Measurements from ENCODE around the gene SLC9B1. TPM values are rescaled to one million over a fixed set of nuclear protein-coding genes. Genes with fewer than 3 reads are reported as not detected.

The SLC9B1 gene, protein sequence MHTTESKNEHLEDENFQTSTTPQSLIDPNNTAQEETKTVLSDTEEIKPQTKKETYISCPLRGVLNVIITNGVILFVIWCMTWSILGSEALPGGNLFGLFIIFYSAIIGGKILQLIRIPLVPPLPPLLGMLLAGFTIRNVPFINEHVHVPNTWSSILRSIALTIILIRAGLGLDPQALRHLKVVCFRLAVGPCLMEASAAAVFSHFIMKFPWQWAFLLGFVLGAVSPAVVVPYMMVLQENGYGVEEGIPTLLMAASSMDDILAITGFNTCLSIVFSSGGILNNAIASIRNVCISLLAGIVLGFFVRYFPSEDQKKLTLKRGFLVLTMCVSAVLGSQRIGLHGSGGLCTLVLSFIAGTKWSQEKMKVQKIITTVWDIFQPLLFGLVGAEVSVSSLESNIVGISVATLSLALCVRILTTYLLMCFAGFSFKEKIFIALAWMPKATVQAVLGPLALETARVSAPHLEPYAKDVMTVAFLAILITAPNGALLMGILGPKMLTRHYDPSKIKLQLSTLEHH
- 10 to 100 TPM in 1 of 6 donors, 1 to 10 TPM in 5; 1.7 to 12.5 (median 2.6) TPM for polyA plus RNA-seq (ENCODE audit: low read depth in 6 of 6)

DNA sequence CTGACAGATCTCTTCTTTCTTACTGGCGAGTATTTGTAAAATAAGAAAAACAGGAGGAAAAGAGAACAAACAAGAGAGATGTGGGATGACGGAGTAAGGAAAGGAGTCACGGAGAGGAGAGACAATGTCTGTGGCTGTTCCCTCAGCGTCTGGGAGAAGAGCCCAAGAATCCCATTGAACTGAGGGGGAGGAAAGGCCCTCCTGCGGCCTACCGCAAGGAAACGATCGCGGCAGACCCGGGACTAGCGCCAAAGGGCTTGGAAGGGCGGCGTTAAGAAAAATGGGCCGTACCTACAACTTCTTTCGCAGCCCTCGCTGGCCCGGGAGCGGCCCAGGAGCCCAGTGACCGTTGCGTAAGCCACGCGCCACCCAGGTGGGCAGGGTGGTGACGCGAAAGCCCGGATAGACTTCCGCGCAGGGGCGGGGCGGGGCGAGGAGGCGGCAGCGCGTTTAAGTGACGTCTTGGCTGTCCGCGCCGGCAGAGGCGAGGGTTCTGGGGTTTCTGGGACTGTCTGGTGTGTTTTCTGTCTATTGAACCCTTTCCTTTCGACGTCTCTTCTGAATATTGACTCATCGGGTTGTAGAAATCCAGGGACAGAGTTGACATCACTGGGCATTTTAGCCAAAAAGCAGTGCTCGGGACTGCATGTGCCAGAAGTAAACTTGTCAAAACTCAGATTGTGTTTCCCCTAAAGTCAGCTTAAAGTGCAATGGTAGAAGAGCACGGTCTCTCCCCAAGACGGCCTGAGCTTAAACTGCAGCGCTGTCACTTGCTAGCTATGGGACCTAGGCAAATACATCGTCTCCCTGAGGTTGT is at the start of gene SLC9B1:
SLC9B1 (minus strand) TSS at position 398 of the 817 bp plus-strand sequence. CDS start 27,994 bp downstream, outside the sequence.
- Mint-ChIP-seq H3K27ac (peak within 1 kb of the TSS in 1 of 6 donors; percentile 100), H3K27me3 (no peaks in the 10 kb centered on the region)

DNA sequence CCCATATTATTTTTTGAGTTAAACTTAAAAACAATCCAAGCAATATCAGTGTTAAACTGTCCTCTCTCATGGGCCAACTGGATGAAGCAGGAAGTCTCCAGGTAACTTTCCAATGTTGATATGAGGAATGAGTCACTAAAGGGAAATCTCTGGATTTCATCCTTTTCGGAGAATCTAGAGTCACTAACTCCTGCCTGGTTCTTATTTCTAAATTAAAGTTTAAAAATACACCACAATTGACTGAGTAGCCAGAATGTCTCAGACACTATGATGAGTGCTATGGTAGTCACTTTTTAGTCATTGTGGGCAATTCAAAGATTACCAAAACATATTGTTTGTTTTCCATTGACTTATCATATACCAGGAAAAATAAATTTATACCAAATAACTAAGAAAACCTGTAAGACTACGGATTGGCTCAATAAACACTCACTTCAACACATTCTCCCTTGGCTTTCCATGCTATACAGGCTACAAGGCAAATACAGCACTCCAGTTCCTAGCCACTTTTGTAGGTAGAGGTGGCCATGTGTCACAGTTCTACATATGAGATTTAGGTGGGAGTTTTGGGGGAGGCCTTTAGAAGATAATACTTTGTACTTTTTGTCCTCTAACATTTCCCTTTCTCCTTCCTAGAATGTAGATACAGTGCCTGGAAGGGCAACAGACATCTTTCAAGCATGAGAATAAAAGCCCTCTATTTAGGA is 48.5 kb upstream of the SLC9B1 start:
- Mint-ChIP-seq H3K4me3 (no peak overlapping the region), H3K4me1 (peaks cover 0 to 4% (median 0%) of the 10 kb centered on the region in 3 donors), H3K27me3 (no peaks in the 10 kb centered on the region), H3K36me3 (peaks cover 0 to 9% of the 10 kb centered on the region in 2 donors), H3K27ac (no peak overlapping the region), H3K9me3 (no peaks in the 10 kb centered on the region)
- ATAC-seq (ENCODE audit: low read depth in 2 of 2), result no peak
- no peak for DNase-seq

More for the DNA sequence above, at the start of gene SLC9B1:
- peaks cover 0 to 19% (median 14%) of the 10 kb centered on the region in 3 donors for H3K4me1 Mint-ChIP-seq
- H3K4me3 Mint-ChIP-seq, result peak within 1 kb of the TSS in 7 of 8 donors; percentile 88 to 100 (median 94)
- H3K36me3 Mint-ChIP-seq, result no peaks in the 10 kb centered on the region
- ATAC-seq (ENCODE audit: low read depth in 2 of 2), result peak; percentile 93
- peak; percentile 96 for DNase-seq
- H3K9me3 Mint-ChIP-seq, result no peaks in the 10 kb centered on the region

DNA sequence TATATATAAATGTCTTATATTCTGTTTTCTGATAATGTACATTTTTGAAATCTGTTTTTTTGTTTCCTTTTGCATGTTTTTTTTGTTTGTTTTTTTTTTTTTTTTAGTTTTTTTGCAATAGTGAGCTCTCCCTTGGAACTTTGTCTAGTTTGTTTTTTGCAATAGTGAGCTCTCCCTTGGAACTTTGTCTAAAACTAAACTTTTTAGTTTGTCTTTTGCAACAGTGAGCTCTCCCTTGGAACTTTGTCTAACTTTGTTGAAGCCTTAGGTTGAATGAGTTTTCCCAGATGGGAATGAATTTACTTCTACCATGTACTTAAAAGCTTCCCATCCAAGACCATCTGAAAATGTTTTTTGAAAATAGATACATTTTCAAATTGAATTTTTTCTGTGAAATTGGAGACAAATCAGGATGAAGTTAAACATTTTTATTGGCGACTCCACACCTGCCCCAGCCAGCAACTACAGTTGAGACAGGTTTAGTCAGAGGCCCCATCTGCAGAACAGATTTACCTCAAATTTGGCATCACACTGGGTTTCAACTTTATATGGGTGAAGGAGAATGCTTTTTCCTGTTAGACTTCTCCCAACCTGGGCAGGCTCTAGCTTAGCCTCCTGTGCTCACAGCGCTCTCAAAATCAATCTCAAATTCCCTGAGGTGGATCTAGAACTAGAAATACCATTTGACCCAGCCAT is 41.1 kb upstream of the SLC9B1 start:
- DNase-seq (no peak), ATAC-seq (ENCODE audit: low read depth in 2 of 2) (no peak)
- Mint-ChIP-seq H3K27ac (no peak overlapping the region), H3K9me3 (peaks cover 0 to 2% (median 0%) of the 10 kb centered on the region in 7 donors), H3K27me3 (no peaks in the 10 kb centered on the region), H3K4me3 (no peak overlapping the region), H3K36me3 (peaks cover 0 to 4% of the 10 kb centered on the region in 2 donors), H3K4me1 (no peaks in the 10 kb centered on the region)

DNA sequence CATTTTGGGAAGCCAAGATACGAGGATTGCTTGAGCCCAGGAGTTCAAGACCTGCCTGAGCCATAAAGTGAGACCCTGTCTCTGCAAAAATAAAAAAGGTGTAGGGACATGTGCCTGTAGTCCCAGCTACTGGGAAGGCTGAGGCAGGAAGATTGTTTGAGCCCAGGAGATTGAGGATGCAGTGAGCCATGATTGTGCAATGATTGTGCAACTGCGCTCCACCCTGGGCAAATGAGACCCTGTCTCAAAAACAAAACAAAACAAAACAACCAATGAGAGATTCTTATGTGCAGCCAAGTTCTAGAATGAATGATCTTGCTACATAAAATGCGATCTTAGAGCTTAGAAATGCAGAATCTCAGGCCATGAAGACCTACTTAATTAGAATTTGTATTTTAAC is 34.5 kb upstream of the SLC9B1 start:
- Mint-ChIP-seq H3K36me3 (peaks cover 0 to 2% of the 10 kb centered on the region in 2 donors), H3K27me3 (no peaks in the 10 kb centered on the region), H3K4me1 (no peaks in the 10 kb centered on the region), H3K27ac (no peak overlapping the region), H3K9me3 (peaks cover 0 to 2% (median 0%) of the 10 kb centered on the region in 7 donors), H3K4me3 (no peak overlapping the region)
- ATAC-seq (ENCODE audit: low read depth in 2 of 2) (no peak), DNase-seq (no peak)

DNA sequence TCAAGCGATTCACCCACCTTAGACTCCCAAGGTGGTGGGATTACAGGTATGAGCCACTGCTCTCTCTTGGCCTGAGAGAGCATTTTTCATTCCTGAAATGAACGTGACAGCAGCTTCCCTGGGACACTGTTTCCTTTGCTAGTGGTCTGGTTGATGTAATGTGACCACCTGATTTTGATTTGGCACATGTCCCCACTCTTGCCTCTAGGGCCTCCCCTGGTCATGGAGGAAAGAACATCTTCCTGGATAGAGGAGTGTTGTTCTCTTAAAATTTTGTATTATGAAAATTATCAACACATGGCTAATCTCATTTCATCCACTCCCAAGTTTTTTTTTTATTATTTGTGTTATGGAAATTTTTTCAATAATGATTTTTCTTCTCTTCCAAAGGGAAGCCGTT is 33.3 kb upstream of the SLC9B1 start:
- ATAC-seq (ENCODE audit: low read depth in 2 of 2), result no peak

GRCh38 chr4:103052145-103052544 is 32.6 kb upstream of the SLC9B1 start:
- peaks cover 0 to 2% (median 0%) of the 10 kb centered on the region in 7 donors for H3K9me3 Mint-ChIP-seq
- ATAC-seq (ENCODE audit: low read depth in 2 of 2), result no peak
- H3K27me3 Mint-ChIP-seq, result no peaks in the 10 kb centered on the region
- H3K4me1 Mint-ChIP-seq, result no peaks in the 10 kb centered on the region
- no peak overlapping the region for H3K27ac Mint-ChIP-seq
- no peak for DNase-seq
- peaks cover 0 to 13% of the 10 kb centered on the region in 2 donors for H3K36me3 Mint-ChIP-seq
- no peak overlapping the region for H3K4me3 Mint-ChIP-seq

More for the DNA sequence above, 33.3 kb upstream of the SLC9B1 start:
- Mint-ChIP-seq H3K27ac (peak overlapping the region in 1 of 6 donors; percentile 53), H3K4me1 (no peaks in the 10 kb centered on the region), H3K27me3 (no peaks in the 10 kb centered on the region), H3K4me3 (no peak overlapping the region), H3K36me3 (peaks cover 0 to 13% of the 10 kb centered on the region in 2 donors), H3K9me3 (peaks cover 0 to 2% (median 0%) of the 10 kb centered on the region in 7 donors)
- DNase-seq, result no peak

DNA sequence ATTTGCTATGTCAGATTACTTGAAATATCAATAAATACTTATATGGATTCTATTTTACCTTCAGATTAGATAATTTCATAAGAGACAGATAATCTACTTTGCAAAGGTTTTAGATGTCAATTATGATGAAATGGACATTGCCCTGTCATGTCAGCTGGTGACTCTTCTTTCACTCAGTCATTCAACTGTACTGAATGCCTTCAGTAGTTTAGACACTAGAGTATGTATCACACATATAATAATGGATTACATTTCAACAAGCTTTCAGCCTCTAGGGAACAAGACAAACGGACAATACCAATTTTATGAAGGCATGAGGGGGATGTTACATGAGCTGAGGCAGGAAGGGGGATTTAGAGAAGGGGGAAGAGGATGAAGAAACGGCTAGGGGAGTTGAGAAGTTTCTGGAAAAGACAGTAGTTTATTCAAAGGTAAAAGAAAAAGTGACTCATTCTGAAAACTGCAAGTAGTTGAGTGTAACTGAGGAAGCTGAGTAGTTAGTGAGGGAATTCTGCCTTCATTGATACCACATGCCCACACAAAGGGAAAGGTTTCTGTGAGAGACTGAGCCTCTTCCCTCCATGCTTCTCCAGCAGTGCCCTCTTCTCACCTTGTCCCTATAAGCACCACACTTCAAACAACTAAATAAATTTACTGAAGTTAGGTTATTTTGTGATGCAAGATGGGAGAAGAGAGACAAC is 31.4 kb upstream of the SLC9B1 start:
- ATAC-seq (ENCODE audit: low read depth in 2 of 2) (no peak), DNase-seq (no peak)
- no peaks in the 10 kb centered on the region for H3K27me3 Mint-ChIP-seq
- H3K9me3 Mint-ChIP-seq, result peaks cover 0 to under 1% (median 0%) of the 10 kb centered on the region in 7 donors
- peaks cover 0 to 13% of the 10 kb centered on the region in 2 donors for H3K36me3 Mint-ChIP-seq
- H3K27ac Mint-ChIP-seq, result peak overlapping the region in 4 of 6 donors; percentile 0 to 70 (median 14)
- H3K4me1 Mint-ChIP-seq, result peaks cover 0 to 9% (median 7%) of the 10 kb centered on the region in 3 donors
- H3K4me3 Mint-ChIP-seq, result no peak overlapping the region

DNA sequence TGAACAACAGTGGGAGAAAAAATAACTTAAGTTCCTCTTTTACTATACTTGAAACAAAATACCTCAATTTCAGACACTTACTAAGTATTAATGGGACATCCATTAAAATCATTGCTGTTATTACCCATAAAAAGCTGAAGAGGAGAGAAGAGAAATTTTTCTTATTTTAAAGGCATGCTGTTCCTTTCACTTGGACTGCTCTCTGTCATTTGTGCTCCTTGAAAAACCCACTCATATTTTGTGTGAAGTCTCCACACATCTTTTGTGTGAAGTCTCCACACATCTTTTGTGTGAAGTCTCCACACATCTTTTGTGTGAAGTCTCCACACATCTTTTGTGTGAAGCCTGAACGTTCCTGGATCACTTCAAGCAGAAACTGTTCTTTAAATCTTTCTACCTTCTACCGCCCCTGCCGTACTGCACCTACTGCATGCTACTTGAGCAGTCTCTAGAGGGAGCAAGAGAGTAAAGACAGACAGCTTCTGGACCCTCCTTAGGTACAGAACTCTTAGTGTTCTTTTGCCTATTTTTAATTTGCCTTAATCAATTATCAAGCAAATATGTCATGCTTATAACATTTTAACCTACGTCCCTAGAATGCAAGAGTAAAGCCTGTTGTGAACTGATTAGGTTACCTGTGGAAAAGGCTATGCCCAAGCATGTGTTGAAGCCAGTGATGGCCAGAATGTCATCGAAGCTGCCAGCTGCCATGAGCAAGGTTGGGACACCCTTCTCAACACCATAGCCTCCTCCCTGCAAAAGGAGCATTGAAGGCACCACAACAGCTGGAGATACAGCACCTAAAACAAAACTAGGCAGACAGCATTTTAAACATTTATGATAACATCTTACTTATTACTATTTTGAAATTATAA is 27.1 kb upstream of the SLC9B1 start:
- Mint-ChIP-seq H3K4me3 (peak overlapping the region in 3 of 8 donors; percentile 21 to 71 (median 60)), H3K36me3 (peaks cover 0 to 26% of the 10 kb centered on the region in 2 donors), H3K9me3 (no peaks in the 10 kb centered on the region), H3K27me3 (no peaks in the 10 kb centered on the region), H3K27ac (peak overlapping the region in 1 of 6 donors; percentile 80), H3K4me1 (peaks cover 0 to 11% (median 7%) of the 10 kb centered on the region in 3 donors)
- ATAC-seq (ENCODE audit: low read depth in 2 of 2) (peak; percentile 95 to 99), DNase-seq (peak; percentile 48)

GRCh38 chr4:103044183-103044582 is 24.7 kb upstream of the SLC9B1 start:
- Mint-ChIP-seq H3K4me3 (no peak overlapping the region), H3K9me3 (no peaks in the 10 kb centered on the region), H3K27ac (no peak overlapping the region), H3K27me3 (no peaks in the 10 kb centered on the region), H3K36me3 (peaks cover 0 to 25% of the 10 kb centered on the region in 2 donors), H3K4me1 (peaks cover 0 to 11% (median 7%) of the 10 kb centered on the region in 3 donors)
- ATAC-seq (ENCODE audit: low read depth in 2 of 2) (no peak), DNase-seq (no peak)

DNA sequence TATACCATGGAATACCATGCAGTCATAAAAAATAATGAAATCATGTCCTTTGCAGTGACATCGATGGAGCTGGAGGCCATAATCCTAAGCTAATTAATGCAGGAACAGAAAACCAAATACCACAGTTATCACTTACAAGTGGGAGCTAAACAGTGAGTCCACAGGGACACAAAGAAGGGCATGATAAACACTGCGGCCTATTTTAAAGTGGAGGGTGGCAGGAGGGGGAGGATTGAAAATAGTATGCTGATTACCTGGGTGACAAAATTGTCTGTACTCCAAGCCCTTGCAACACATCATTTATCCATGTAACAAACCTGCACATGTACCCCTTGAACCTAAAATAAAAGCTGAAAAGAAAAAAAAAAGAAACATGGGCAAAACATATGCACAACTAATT is 16.7 kb upstream of the SLC9B1 start:
- Mint-ChIP-seq H3K4me3 (no peak overlapping the region), H3K36me3 (peaks cover 0 to 12% of the 10 kb centered on the region in 2 donors)

GRCh38 chr4:103032574-103032973 is 13.1 kb upstream of the SLC9B1 start:
- Mint-ChIP-seq H3K27me3 (no peaks in the 10 kb centered on the region), H3K27ac (peak overlapping the region in 1 of 6 donors; percentile 26), H3K36me3 (peaks cover 11 to 17% of the 10 kb centered on the region in 2 donors), H3K4me1 (no peaks in the 10 kb centered on the region), H3K9me3 (peaks cover 0 to 7% (median 0%) of the 10 kb centered on the region in 7 donors), H3K4me3 (no peak overlapping the region)
- DNase-seq (no peak), ATAC-seq (ENCODE audit: low read depth in 2 of 2) (peak in 1 of 2 donors; percentile 53)

More for the DNA sequence above, 16.7 kb upstream of the SLC9B1 start:
- H3K9me3 Mint-ChIP-seq, result peaks cover 0 to 7% (median 0%) of the 10 kb centered on the region in 7 donors
- H3K27me3 Mint-ChIP-seq, result no peaks in the 10 kb centered on the region
- DNase-seq (no peak), ATAC-seq (ENCODE audit: low read depth in 2 of 2) (no peak)
- H3K4me1 Mint-ChIP-seq, result no peaks in the 10 kb centered on the region
- no peak overlapping the region for H3K27ac Mint-ChIP-seq

Data from naive B cell (primary cell).